HG03442 (cell line): ENCODE measurements around the gene ADAM23.
A peak's percentile ranks its signal among the peaks of the same experiment; 100 is the strongest.

Experiments used
- ATAC-seq: cut with Tn5 transposase; IDR thresholded peaks from one replicate; pipeline ENCODE4 v1.9.1; 2021; ENCODE audit warnings: mild to moderate bottlenecking, moderate library complexity; ENCODE audit not compliant: unreplicated experiment

The ADAM23 gene

DNA sequence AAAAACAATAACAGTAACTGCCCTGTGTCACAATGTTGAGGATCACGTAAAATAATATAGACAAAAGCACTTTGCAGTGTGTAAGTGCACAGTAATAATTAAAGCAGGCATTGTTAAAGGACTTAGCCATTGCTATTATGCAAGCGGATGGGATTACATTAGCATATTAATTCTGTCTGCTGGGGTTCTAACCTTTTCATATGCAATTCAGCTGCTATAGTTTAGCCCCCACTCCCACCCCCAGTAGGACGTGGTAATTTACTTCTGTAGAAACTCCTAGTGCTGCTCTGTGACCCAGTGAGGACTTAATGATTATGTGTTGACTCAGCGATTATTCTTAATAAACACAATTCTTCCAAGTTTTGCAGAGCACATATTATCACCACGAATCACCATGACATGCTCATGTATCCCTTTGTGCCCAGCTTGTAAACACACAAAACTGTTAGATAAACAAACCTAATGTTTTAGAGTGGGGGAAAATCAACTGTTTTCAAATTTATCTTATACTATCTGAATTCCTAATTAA lies 5.1 kb upstream of the ADAM23 start:
- ATAC-seq: no peak

DNA sequence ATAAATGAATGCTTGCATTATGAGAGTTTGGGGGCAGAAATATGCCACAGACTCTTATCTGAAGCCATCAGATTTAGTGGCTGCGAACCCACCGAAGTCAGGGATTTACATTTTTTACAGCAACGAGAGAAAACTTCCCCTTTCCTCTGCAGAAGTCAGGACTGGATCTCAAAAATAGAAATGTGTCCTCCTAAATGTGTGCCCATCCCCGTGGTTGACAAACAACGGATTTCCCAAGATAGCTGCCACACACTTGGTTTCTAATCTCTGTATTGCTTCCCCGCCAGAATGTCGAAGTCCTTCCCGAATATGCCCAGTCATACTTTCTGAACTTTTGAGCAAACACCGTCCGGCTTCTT lies 879 bp upstream of the ADAM23 start:
- ATAC-seq: no peak

DNA sequence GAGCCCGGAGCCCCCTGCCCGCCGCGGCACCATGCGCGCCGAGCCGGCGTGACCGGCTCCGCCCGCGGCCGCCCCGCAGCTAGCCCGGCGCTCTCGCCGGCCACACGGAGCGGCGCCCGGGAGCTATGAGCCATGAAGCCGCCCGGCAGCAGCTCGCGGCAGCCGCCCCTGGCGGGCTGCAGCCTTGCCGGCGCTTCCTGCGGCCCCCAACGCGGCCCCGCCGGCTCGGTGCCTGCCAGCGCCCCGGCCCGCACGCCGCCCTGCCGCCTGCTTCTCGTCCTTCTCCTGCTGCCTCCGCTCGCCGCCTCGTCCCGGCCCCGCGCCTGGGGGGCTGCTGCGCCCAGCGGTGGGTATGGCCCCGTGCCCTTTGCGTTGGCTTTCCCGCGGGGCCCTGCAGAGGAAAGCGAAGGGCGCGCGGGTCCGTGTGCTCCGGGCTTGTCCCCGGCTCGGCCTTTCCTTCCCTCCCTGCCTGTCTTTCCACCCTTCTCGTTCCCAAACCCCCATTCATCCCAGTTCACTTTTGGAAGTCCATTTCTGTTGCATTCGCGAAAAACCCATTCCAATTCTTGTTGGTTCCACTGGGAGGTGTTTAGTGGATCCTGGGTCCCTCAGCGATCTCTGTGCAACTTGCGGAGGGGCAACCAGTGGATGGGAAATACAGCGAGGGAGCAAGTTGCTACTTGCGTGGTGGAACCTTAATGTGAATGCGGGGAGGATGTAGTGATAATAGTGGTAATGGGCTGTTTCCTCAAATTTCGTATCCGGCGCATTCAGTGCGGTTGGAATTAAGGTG lies 599 bp downstream of the ADAM23 start:
- peak; percentile 63 for ATAC-seq

DNA sequence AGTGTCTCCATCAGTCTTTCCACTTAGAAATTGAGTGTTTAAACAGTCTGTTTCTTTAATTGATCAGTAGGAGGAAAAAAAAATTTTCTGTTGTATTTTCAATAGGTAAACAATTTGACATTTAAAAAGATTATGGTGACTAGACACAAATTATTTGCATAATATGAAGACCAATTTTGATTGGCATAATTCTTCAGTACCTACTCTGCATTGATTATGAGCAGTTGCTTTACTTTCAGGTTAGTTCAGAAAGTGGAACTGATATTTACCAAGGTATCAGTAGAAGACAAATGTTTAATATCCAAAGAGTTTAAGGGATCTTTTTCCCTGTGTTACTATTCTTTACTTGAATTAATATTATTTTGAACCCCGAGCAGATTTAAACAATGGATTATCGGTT lies 2.6 kb downstream of the ADAM23 start:
- ATAC-seq: no peak

DNA sequence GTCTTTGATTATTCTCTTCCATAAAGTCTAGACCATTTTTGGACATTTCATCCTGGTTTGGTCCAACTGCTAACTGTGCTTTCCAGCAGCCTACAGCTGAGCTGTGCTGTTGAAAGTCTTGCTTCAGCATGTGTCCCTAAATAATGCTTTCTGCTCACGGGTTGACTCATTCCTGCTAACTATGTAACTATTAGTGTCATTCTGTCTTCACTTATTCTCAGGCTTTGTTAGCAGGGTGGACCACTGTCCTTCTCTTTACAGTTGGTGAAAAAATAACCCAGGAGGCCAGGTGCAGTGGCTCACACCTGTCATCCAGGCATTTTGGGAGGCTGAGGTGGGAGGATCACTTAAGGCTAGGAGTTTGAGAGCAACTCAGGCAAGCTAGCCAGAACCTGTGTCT lies 8.9 kb downstream of the ADAM23 start:
- peak; percentile 72 for ATAC-seq

DNA sequence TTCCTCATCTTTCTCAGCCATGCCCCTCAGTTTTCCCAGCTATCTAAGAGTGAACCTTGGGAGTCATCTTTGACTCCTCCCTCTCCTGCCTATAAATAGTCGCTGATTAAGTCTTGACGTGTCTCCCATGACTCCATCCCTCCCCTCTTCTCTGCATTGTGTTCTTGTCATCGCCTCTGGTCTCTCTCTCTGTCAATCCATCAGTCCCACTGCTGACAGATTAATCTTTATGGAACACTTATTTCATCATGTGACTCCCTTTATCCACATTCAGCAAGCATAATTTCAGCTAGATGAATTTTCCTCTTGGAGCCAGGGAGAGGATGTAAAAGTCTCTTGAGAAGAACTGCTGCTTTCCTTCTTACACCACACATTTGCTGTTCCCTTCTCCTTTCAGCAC lies 9.4 kb downstream of the ADAM23 start:
- no peak for ATAC-seq

DNA sequence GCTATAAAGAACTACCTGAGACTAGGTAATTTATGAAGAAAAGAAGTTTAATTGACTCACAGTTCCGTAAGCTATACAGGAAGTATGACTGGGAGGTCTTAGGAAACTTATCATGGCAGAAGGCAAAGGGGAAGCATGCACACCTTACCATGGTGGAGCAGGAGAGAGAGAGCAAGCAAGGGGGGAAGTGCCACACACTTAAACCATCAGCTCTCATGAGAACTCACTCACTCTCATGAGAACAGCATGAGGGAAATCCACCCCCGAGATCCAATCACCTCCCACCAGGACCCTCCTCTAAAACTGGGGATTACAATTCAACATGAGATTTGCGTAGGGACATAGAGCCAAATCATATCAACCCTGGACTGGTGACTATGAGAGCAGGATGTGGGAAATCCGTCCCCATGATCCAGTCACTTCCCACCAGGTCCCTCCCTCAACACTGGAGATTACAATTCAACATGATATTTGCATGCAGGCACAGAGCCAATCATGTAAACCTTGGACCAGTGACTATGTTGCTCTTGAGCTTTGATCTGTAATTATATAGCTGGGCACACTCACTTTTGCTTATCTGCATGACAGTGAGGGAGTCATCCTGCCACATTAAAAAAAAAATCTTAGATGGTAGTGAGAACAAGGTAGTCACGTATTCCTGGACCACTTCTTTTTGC lies 12.9 kb downstream of the ADAM23 start:
- ATAC-seq: no peak

DNA sequence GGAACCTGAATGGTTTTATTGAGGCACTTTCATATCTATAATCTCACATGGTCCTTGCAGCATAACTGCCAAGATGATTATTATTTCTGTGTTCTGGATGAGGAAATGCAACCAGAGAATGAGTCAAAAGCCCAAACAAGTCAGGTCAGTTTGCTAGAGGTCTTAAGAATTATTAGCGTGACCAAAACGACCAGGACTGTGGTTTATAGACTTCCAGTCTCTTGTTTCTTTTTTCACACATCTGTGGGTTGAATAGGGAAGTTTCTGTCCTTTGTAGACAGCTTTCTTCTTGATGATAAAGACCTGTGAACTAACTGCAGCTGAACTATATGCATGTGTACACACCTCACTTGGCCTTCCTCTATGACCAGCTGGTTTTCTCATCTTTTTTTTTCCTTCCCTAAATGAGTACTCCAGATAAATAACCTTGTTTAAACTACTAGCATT lies 13.9 kb downstream of the ADAM23 start:
- peak; percentile 90 for ATAC-seq

DNA sequence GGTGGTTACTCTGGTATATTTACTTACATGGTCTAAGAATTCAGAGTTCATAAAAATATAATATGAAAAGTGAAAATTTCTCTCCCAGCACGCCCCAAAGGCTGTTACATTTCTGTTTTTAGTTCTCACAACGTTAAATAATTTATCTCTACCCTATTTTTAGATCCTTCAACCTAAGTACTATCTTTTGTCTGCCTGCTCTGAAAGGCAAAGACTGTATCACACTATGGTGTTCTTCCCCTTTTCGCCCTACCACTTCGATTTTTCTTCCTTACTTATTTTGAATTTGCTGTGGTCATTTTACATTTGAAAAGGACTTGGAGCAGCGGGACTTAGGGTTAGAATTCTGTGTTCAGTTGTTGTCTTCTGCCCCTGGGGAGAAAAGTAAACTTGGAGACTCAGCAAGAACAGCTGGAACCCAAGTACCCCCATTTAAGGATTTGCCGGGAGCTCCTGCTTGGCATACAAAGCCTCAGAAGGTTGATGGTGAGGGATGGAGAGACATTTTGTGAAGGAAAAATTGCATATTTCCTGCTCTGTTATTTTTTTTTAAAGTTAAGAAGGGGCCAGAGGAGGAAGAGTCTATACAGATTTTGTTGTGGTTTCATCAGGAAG lies 19.0 kb downstream of the ADAM23 start:
- no peak for ATAC-seq

DNA sequence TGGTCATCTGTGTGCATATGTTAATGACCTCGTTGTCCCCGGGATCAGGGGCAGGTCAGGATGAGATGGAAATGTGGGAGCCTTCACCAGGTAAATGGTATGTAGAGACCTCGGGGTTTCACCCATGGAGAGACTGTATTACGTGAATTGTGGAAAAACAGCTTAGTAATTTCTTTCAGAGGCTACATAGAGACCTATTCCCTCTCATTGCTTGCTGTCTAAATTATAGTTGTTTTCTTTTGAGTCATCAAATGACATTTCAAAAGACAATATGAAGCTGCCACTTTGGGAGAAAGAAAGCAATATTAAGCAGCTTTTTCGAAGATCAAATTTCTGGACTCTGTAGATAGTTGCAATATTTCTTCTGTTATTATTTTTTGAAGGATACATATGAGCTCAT lies 20.4 kb downstream of the ADAM23 start:
- ATAC-seq: no peak

DNA sequence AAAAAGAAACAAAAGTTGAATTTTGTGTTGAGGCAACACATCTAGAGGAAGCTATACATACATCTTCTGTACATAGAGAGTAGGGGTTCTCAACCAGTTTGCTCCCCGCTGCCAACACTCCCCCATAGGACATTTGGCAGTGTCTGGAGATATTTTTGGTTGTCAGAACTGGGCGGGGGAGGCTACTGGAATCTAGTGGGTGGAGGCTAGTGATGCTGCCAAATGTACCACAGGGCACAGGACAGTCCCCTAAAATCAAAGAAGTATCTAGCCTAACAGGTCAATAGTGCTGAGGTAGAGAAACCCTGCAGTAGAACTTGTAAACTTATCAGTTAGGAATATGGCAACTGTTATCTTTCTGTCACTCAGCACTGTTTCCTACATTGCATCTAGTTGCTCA lies 21.3 kb downstream of the ADAM23 start:
- ATAC-seq: no peak

DNA sequence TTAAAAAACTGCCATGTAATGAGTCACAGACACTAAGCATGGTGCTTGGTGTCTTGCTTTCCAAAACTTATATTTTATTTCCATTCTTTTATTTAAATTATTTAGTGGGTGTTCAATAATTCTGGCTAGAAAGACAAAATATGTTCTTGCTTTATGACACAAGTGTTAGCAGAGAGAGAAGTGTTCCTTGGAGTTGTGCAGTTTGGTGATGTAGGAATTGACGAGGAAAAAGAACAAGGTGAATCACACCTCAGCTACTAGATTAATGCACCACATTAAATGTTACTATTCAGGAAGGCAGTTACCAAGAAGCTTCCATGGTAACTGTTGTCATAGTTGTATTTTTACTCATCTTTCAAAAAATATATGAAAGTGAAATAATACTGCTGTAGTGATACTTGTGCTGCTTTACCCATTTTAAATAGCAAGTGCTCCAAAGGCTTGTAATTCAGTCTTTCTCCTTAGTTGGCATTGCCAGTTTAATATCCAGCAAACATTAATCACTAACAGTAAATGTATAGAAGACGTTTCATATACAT lies 28.3 kb downstream of the ADAM23 start:
- ATAC-seq: no peak

DNA sequence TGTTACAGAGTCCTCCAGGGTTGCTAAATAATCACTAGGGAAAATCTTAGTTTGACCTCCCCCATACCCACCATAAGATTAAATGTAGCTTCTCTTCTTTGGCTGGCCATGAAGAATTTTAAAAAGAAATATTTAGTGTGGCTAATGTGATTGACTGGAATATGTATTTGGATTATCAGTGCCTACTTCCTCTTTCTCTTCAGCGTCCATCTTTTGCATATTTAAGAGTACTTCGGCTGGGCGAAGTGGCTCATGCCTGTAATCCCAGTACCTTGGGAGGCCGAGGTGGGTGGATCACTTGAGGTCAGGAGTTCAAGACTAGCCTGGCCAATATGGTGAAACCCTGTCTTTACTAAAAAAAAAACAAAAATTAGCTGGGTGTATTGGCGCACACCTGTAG lies 28.8 kb downstream of the ADAM23 start:
- ATAC-seq: no peak

DNA sequence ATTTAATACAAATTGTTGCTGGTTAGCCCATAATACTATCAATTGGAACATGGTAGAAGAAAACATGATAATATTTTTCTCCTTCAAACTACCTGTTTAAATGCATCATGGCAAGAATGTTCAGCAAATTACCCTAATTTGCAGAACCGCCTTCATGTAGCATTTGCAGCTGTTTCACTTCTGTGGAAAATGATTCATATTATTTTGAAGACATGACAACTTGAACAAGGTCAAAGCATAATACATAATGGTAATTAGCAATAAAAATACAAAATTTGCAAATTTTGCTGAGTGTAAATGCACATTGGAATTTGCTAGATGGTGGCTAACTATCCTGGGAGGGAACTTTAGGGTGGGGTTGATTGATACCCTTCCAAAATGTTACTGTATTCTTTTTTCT lies 30.8 kb downstream of the ADAM23 start:
- no peak for ATAC-seq

DNA sequence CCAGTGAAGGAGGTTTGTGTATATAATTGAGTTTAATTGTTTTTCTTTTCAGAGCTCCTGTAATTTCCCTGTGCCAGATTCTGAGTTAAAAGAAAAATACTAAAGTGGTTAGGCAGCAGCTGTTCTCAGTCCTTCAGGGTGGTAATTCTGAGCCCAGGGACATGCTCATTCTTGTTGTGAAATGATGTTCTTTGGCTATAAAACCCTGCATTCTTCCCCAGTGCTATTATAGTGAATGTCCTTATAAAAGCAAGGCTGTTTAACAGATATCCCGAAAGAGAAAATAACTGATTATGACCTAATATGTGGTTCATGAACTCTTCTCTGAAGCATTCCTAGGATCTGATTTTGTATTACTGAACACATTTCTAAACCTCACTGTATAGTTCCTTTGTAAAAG lies 34.0 kb downstream of the ADAM23 start:
- no peak for ATAC-seq

DNA sequence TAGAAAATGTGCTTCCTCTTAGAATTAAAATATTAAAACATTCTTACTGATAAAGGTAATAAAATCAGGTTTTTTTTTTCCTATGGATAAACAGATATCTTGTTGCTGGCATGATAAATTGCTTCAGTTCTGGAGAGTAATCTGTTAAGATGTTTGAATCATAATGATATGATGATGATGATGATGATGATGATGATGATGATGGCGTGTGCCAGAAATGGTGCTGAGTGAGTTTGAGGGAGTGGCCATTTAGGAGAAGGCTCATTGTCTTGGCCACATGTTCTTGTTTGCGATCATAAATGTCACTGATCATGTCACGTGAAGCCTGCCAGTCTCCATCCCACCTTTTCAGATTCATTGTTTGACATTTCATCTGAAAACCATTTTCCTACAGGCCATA lies 35.0 kb downstream of the ADAM23 start:
- ATAC-seq: no peak

DNA sequence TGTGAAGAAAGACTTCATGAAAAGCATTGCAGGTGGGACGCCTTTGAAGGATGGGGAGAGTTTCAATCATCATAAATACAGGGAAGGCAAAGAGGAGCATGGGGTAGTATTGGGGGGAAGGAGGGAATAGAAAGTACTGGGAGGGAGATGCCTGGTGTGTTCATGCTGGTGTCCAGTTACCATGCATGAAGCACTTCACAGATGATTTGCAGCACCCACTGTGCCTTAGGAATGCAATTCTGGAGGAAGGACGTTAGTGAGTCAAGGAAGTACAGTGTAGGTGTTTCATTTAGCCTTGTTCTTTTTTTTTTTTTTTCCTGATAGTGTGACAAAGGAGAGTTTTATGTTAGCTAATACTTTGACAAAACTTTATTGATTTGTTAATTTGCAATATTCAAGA lies 36.8 kb downstream of the ADAM23 start:
- ATAC-seq: no peak

DNA sequence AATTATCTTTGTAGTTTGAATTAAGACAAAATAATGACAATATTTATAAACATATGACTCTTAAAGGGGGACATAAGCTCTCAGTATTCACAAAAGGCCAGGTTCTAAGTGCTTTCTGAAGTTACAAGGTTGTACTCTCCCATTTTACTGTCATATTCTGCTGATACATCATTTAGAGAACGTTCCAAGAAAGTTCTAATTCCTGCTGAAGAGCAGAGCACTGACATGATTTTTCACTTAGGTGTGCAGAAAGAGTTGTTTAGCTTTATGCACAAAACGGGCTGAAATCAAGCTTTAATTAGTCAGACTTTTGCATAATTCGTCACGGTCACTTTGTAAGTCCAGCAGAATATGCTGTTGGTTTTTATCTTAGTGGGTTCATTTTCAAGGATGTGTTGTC lies 37.3 kb downstream of the ADAM23 start:
- no peak for ATAC-seq

DNA sequence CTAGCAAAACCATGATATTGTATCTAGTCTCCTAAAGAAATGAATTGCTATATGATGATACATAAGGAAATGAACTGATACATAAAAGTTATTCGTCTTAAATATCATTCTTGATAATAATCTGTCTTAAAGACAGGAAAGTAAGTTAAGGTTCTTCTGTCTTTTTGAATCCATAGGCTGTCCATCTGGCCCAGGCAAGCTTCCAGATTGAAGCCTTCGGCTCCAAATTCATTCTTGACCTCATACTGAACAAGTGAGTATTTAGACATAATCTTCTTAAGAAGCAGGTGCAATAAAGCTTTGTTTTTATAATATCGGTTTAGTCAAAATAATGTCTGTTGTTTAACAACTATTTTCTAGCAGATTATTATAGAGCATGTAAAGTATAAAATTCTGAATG lies 37.7 kb downstream of the ADAM23 start:
- no peak for ATAC-seq

DNA sequence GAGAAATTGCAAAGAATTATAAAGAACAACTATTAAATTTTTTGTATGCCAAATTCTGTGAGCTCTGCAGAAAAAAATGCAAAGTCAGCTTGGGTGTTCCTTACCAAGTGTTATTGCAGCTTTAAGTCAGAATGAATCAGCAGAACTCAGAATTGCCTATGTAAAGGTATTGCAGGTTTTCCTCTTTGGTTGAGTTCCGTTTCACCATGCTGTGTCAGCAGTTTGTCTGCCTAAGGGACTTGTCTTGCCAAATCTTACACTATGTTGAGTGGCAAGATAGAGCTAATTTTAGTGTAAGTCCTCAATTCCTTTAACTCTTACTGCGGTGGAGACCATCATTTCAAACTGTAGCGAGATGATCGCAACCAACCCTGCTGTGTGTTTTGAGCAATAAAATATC lies 38.8 kb downstream of the ADAM23 start:
- no peak for ATAC-seq

DNA sequence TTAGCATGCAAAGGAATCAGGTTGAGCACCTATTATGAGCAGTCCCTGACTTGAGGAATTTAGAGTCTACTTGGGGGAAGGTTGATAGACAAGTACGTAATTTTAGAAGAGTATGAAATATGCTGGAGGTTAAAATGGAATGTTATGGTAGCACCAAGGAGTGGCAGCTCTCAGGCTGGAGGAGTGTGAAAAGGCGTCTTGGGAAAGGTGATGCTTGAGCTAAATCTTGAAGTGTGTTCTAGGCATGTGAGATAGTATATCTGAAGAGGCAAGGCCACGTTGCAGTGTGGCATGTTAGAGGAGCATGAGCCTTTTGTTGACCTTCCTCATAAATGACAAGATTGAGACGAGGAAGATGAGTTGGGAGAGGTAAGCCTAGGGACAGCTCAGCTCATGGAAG lies 39.3 kb downstream of the ADAM23 start:
- ATAC-seq: no peak

DNA sequence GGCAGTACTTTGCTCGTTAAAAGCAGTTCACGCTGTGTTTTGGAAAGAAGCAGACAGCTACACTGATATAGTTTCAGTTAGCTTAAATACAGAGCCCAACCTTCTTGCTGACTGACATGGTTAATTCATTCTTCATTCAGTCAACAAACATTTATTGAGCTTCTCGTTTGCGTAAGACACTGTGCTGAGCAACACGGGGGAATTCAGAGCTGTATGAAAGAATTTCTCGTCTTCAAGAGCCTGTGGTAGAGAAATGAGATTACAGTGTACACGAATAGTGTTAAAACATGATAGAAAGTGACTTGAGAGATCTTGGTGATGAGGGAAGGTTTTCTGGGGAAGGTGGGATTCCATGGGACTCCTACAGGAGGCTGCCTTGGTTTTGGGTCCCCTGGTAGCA lies 44.7 kb downstream of the ADAM23 start:
- ATAC-seq: no peak
